Measurements from ENCODE around the gene RASGRF1.
"Not testable (repeated sequence)": the region's sequence is repeated elsewhere in the genome, so short reads cannot be mapped to it uniquely, and the experiment has no call there.

RASGRF1 gene

GRCh38 chr15:79035111-79035601, 55.4 kb downstream of the RASGRF1 start:
- no peak for DNase-seq

- DNase-seq = no peak
Measured at GRCh38 chr15:79034284-79034683, 56.3 kb downstream of the RASGRF1 start.

GRCh38 chr15:79032656-79033055, 57.9 kb downstream of the RASGRF1 start:
- DNase-seq = no peak

DNA sequence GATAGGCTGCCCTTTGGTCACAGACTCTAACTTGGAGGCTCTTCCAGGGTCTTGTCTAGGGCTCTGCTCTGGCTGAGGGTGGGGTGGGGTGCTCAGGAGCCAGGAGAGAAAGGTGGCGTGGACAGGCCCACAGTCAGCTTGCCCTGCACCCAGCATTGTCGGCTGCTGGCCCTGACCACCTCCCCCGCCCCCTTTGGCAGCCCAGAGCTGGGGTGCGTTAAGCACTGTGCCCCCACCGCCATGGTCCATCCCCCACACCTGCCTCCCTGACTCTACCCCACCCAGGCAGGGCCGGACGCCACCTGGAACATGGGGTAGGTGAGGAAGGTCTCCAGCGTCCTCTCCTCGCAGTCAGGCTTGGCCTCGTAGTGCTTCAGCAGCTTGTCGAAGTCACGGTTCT, 58.8 kb downstream of the RASGRF1 start:
- no peak for DNase-seq

DNA sequence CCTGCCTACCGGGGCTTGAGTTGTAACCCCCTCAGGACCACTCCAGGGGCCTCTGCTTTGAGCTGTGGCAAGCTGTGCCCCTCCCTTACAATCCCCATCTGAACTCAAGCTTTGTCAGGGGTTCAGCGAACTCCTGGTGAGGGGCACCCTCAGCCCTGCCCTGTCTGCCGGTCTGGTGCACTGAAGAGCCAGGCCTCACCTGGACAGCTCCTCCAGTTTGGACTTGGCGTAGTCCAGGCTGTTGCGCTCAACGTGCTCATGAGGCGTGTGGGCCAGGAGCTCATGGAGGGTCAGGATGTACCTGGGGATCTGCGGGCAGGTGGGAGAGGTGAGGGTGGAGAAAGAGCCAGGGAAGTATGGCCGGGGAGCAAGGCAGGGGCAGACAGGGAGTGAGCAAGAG, 59.4 kb downstream of the RASGRF1 start:
- no peak for DNase-seq

DNA sequence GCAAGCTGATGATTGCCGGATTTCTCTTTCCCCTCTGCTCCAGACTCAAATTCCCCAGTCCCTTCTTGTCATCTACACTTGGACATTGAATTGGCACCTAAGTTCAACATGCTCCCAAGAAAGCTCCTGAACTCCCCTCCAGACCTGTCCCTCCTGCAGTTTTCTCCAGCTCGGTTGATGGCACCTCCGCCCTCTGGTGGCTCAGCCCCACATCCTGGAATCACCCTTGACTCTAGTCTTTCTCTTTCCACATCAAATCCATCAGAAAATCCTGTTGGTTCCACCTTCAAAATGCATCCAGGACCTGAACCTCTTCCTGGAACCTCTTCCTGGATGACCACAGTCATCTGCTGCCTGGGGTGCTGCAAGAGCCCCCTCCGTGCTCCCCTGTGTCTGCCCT, 60.1 kb downstream of the RASGRF1 start:
- DNase-seq = no peak

DNA sequence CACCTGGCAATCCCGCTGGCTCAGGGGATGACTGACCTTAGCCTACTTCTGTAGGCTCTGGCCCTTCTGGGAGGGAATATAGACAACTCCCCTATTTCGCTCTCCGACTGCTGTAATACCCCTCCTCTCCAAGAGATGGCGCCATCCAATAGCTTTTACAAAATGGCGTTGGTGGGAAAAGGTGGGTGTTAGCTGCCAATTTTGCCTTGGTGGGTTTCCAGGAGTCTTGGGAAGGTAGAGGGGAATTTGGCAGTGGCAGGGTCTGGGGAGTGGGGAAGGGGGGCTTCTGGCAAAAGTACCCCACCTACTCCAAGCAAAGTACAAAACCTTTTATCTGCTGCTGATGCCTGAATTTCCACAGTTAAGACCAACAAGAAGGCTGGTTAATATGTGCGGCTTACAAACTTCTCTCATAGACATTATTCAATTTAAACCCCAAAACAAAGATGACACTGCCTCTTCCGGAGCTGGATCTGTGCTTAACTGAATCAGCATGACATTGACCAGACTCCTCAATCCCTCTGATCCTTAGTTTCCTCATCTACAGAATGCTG, 62.1 kb downstream of the RASGRF1 start:
- peak in 1 of 2 experiments; percentile 21 for DNase-seq

DNA sequence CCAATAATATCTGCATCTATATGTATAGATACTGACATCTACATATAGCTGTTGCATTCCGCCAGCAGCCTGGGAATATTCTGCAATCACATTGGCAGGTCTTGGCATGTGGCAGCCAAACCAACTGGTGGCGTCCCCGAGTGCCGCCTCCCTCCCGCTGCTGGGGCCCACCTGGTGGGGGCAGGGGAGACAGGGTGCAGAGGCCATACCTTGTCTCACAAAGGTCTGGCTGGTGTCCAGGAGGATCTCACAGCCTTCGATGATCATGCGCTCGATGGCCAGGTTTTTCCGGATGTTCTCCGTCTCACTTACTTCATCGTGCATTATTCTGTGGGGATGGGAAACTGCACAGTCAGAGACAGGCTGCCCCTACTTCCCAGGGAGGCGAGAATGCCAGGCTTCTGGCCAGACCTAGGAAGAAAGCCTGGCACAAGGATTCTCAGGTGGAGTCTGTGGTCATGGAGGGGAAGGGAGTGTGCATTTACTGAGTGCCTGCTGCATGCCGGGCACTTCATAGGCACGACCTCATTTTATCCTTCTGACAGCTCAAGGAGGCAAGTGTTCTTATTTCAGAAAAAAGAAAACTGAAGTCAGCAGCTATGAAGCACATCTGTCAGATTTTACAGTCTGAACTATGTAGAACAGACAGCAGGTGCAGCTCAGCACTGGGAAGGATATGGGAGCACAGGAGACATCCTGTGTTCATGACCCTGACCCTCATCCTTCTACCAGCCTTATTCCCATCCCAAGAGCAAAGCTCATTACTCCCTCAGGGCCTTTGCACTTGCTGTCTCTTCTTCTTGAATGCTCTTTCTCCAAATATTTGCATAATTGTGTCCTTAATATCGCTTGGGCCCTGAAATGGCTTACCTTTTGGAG, 62.8 kb downstream of the RASGRF1 start:
- no peak for DNase-seq

- DNase-seq = no peak
Measured at GRCh38 chr15:79025802-79026201, 64.8 kb downstream of the RASGRF1 start.

- no peak for DNase-seq
Measured at GRCh38 chr15:79025201-79025600, 65.4 kb downstream of the RASGRF1 start.

DNA sequence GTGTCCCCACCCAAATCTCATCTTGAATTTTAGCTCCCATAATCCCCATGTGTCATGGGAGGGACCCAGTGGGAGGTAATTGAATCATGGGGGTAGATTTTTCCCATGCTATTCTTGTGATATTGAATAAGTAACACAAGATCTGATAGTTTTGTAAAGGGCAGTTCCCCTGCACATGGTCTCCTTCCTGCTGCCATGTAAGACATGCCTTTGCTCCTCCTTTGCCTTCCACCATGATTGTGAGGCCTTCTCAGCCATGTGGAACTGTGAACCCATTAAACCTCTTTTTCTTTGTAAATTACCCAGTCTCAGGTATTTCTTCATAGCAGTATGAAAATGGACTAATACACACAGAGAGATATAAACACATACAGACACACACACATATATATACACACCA, 66.1 kb downstream of the RASGRF1 start:
- DNase-seq = not testable (repeated sequence)

DNA sequence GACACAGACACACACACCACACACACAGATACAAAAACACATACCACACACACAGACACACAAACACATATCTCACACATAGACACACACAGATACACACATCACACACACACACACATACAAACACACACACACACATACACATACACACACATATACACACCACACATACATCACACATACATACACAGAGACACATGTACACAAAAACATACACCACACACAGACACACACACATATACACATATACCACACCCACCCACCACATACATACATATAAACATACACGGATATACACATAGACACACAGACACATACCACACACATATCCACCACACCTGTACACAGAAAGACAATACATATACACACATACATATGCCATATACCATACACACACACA, 66.7 kb downstream of the RASGRF1 start:
- no peak for DNase-seq

DNA sequence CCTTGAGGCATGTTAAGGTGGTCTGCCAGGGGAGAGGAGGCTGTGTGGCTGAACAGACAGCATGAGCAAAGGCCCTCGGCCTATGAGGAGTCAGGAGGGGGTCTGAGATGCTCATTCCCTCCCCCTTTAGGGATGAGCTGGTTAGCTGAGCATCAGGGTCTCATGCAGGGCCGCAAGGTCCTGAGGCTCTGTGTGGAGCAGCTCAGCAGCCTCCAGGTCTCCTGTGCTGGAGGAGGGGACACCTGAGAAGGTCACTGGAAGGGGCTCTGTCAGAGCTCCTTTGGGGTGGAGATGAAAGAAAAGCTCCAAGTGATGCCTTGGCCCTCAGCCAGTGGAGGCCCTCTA, 67.1 kb downstream of the RASGRF1 start:
- no peak for DNase-seq

DNA sequence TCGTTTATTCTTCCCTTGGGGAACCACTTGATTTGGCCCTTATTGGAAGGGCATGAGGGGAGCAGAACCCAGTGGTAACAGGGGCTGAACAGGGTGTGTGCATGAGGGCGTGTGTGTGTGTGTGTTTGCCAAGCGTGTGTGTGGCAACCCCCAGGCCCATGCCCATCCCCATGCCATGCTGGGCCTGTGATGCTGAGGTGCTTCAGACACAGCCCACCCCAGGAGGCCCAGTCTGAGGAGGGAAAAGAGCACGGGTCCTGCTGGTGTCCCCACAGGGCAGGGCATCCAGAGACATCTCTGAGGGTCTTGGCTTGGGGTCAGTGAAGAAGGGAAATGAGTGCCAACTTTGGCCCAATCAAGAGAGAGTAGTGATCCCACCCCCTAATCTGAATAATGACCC, 71.6 kb downstream of the RASGRF1 start:
- no peak for DNase-seq

DNA sequence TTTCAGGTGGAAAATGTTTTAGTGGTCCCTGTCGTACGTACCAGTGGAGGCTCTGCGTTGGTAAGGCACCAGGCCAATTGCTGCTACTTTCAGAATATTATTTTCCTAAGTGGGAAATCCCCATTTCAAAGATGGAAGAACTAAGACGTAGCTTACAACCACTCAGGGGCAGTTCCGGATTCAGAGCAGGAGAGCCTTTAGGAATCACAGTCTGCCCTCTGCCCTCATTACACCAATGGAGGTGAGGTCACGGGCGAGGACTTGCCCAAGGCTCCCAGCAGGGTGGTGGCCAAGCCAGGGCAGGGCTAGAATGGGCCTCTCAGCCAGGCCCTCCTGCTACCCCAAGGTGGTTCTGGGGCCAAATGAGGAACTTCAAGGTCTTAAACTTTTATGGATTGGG, 72.6 kb downstream of the RASGRF1 start:
- no peak for DNase-seq

DNA sequence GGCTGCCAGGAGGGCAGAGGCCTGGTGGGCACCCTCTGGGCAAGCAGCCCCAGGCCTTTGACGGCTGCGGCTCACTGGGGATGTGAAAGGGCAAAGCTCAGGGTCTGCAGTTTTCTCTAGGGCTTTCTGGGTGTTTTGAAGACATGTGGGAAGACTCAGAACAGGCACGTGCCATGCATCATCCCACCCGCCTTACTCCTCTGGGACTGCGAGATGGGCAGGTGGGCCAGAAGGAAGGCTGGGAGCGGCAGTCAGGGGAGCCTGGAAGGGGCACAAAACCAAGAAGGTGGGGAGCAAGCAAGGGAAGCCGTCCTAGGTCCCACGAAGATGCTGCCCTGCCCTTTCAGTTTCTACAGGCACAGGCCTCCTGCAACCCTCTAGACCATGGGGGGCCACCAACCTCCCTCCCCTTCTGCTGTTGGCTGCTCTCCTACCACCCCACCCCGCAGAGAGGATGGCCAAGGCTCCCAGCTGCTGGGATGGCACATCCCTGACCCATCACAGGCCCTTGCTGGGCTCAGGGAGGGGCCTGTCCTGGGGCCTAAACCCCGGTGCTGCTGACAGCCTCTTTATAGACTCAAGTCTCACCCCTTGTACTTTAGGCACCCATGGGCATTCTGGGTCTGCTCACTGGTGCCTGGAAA, 73.9 kb downstream of the RASGRF1 start:
- no peak for DNase-seq

DNA sequence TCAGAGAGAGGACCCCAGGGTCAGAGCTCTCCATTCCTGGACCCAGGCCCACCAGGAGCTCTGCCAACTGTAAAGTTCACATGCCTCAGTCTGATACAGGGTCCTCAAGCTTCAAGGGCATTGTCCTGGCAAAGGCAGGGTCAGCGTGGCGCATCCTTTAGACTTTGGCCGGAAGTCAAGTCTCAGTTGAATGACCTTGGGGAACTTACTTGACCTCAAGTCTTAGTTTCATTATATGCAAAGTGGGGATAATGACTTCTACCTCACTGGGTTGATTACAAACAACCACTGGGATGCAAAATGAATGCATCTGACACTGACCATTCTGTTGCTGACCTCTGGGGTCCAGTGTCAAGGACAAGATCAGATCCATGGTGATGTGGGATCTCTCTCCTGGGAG, 75.2 kb downstream of the RASGRF1 start:
- no peak for DNase-seq

DNA sequence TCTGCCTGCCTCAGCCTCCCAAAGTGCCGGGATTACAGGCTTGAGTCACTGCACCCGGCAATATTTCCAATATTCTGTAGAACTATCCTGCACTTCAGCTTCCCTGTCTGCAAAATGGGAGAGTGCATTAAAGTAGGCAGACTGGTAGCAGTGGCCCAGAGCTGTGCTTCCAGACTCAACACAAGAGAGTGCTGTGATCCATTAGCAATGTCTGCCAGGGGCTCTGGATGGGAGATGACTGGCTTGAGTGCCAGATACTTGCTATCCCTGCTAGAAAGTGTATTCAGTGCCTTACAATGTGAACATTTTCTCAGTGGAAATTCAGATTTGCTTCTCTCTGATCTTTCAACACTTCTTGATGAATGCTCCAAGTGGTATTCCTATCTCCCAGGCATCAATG, 80.3 kb downstream of the RASGRF1 start:
- DNase-seq = no peak

DNA sequence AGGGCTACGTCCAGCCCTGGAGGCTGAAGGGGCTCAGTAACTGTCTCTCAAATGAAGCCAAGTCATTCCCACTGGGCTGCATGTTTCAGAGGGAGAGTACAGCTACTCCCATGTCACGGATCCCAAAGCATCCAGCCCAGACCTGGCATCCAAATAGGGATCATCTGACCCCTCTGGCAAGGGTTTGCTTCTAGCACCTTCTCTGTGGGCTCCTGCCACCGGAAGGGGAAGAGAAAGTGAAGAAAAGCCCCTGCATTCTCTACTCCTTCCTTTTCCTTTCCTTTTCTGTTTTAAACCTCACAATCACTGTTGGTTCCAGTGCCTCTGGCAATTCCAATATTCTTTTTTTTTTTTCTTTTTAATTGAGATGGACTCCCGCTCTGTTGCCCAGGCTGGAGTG, 81.2 kb downstream of the RASGRF1 start:
- no peak for DNase-seq

- no peak for DNase-seq
Measured at GRCh38 chr15:79008659-79009058, 81.9 kb downstream of the RASGRF1 start.

GRCh38 chr15:79007066-79007465, 83.5 kb downstream of the RASGRF1 start:
- no peak for DNase-seq

- no peak for DNase-seq
Measured at GRCh38 chr15:79006071-79006470, 84.5 kb downstream of the RASGRF1 start.

GRCh38 chr15:79004336-79004735, 86.2 kb downstream of the RASGRF1 start:
- DNase-seq = no peak

DNA sequence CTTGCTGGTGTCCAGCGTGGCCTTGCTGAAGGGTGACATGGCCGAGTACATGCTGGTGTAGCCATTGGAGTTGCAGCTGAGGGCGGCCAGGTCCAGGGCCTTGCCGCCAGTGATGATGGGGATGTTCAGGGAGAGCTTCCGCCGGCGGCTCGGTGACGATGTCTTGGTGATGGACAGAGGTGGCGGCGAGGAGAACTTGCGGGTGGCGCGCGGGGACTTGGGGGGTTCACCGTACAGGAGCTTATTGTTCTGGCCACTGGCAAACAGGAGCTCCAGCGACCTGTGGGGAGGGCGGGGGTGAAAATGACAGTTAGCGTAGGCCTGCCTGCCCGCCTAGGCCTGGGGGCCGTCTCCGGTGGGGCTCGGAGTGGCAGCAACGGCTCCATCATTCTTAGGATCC, 86.7 kb downstream of the RASGRF1 start:
- no peak for DNase-seq

All from NCI-H446 (cell line).